ENCODE results near the gene CINP. TPM values are rescaled to one million over a fixed set of nuclear protein-coding genes. Genes with fewer than 3 reads are reported as not detected.

CINP gene
- total and polyA plus RNA-seq, 2 of the 8 experiments (the other 6 are each of a cell fraction or from before 2014, with no cell fraction given): 47.8 to 51.6 TPM

DNA sequence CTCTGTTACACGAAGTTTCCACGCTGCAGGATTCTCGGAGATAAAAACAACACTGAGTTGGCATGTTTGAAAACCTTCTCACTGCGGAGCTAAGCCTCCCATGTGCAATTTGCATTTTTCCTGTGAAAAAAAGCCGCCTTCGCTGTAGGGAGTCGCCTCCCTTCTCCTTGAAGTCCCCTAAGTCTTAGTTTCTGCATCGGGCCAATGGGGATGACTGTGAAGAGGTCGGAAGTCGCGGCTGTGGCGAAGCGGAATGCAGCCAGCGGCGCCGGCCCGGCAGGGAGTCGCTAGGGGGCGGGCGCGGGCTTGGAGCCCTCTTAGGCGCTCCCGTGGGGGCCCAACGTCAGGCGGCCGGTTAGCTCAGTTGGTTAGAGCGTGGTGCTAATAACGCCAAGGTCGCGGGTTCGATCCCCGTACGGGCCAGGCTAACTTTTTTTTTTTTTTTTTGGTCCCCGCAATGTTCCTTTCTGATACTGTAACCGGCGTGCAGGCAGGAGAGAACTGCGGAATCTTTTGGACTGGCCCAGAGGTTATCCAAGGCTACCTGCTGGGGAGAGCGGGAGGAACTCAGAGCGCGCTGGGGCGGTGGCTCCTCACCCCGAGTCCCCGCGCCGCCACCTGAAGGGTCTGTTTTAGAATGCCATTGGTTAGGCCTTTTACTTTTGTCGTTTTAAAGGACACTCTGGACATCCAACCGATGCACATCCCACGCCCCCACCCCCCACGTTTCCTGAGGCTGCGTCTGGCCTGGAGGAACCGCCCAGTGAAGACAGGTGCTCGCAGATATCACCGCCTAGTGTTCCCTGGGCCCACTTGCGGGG lies 45.7 kb downstream of the CINP start:
- peak overlapping the region; percentile 45 for H4K5ac ChIP-seq (ENCODE audit: insufficient read length, low read depth, low read length)
- H4K91ac ChIP-seq (replicated peaks; ENCODE audit: insufficient read length, low read length): peak overlapping the region; percentile 62
- H3K79me1 ChIP-seq (ENCODE audit: low read depth, low read length): no peaks in the 10 kb centered on the region; the same call in 1 of the 2 replicates
- peaks cover 0 to 14% (median 12%) of the 10 kb centered on the region in 4 experiments; a peak in 5 of 7 replicates for H3K27me3 ChIP-seq (replicated peaks in 1 of 4; ENCODE audit: control insufficient read depth in 3 of 4, extremely low read depth in 1 of 4, insufficient read depth in 3 of 4, low read length in 3 of 4)
- H3K23me2 ChIP-seq (ENCODE audit: low read depth, low read length): peaks cover 19% of the 10 kb centered on the region
- H2BK120ac ChIP-seq (replicated peaks; ENCODE audit: low read depth, low read length): no peak overlapping the region
- peak overlapping the region; percentile 78 to 89 (median 79) for H3K4me3 ChIP-seq (ENCODE audit: extremely low read depth in 1 of 4, insufficient read depth in 2 of 4, low read depth in 3 of 4, low read length in 4 of 4)
- peak overlapping the region in 3 of 4 experiments; percentile 59 to 68 (median 62); a peak in 5 of 7 replicates for H3K9ac ChIP-seq (replicated peaks in 1 of 4; ENCODE audit: extremely low read depth in 1 of 4, low read depth in 3 of 4, low read length in 3 of 4)
- H3K18ac ChIP-seq (ENCODE audit: extremely low read depth, low read length): peak overlapping the region; percentile 95
- H2BK20ac ChIP-seq (ENCODE audit: low read length): 0 out of 2 replicates have a peak overlapping the region, but pooled peaks have one; percentile 61
- no peak overlapping the region for H3K23ac ChIP-seq (ENCODE audit: insufficient read length)
- ChIA-PET CTCF (ENCODE audit: partially characterized antibody) (interaction anchor here (0.6 to 6.8 kb wide), 10 partner anchors 8 to 220 kb away, joined by 3 to 44 read pairs (median 6); partner anchors contain the start of gene MOK), POLR2A (ENCODE audit: partially characterized antibody) (interaction anchor here (0.7 to 2.7 kb wide), 10 partner anchors 9 to 237 kb away, joined by 3 to 14 read pairs (median 4); partner anchors contain the start of gene MOK)
- peak overlapping the region; percentile 37 for H3K56ac ChIP-seq (replicated peaks; ENCODE audit: insufficient read length, low read depth, low read length)
- FAIRE-seq (no peak), DNase-seq (ENCODE audit: low read depth in 1 of 2, low spot score in 2 of 2) (peak; percentile 72 to 99)
- H2AFZ ChIP-seq (ENCODE audit: low read length): peak overlapping the region; percentile 93
- 0 out of 2 replicates have a peak overlapping the region, but pooled peaks have one; percentile 58 for H4K8ac ChIP-seq (ENCODE audit: extremely low read depth, insufficient read depth, low read length)
- H3K14ac ChIP-seq (ENCODE audit: insufficient read length): no peak overlapping the region
- peak overlapping the region; percentile 87; the same call in 1 of the 2 replicates for H2BK12ac ChIP-seq (ENCODE audit: low read depth, low read length)
- H3K9me3 ChIP-seq (ENCODE audit: insufficient read depth in 2 of 2, low read depth in 1 of 2, low read length in 1 of 2): no peaks in the 10 kb centered on the region
- H3K79me2 ChIP-seq (ENCODE audit: control insufficient read depth in 1 of 2, insufficient read depth in 2 of 2, low read length in 2 of 2): no peaks in the 10 kb centered on the region; a peak in 1 of 4 replicates
- H4K20me1 ChIP-seq (replicated peaks in 1 of 2; ENCODE audit: control insufficient read depth in 1 of 2, insufficient read depth in 2 of 2, low read length in 2 of 2): no peaks in the 10 kb centered on the region
- no peaks in the 10 kb centered on the region for H3K36me3 ChIP-seq (ENCODE audit: control insufficient read depth in 2 of 4, insufficient read depth in 4 of 4, low read length in 3 of 4)
- peaks cover 1 to 9% (median 4%) of the 10 kb centered on the region in 4 experiments; a peak in 5 of 7 replicates for H3K4me1 ChIP-seq (replicated peaks in 1 of 4; ENCODE audit: control insufficient read depth in 3 of 4, insufficient read depth in 4 of 4, low read length in 3 of 4)
- peak overlapping the region; percentile 13; the same call in 1 of the 2 replicates for H3K27ac ChIP-seq (ENCODE audit: low read depth, low read length)
- no peak overlapping the region for H2AK5ac ChIP-seq (ENCODE audit: low read depth, low read length)
- peak overlapping the region; percentile 88; the same call in 1 of the 2 replicates for H2BK15ac ChIP-seq (ENCODE audit: low read length)
- no peak overlapping the region for H3K4ac ChIP-seq (replicated peaks; ENCODE audit: insufficient read length, low read depth, low read length)
- WGBS, 2 experiments (ENCODE audit: extremely low coverage in 1 of 2, insufficient coverage in 1 of 2, insufficient read length in 1 of 2, insufficient replicate concordance in 2 of 2, low coverage in 1 of 2, low lambda C conversion rate in 2 of 2, missing lambda C conversion rate in 1 of 2): 1% methylated on average over 51 of the region's 54 CpGs; no CpG with 5 or more reads in 1 of the 2 experiments
- H2BK5ac ChIP-seq (ENCODE audit: low read depth, low read length): peak overlapping the region; percentile 93
- peak overlapping the region; percentile 81 to 83 for H3K4me2 ChIP-seq (ENCODE audit: insufficient read depth in 1 of 2, low read depth in 2 of 2, low read length in 2 of 2)
- TF ChIP-seq RBBP5 (IDR thresholded peaks at IDR 0.05; ENCODE audit: borderline replicate concordance, low read depth, low read length): peak; percentile 80; the same call in 1 of the 2 replicates
- TF ChIP-seq POLR2AphosphoS5 (IDR thresholded peaks at IDR 0.05; ENCODE audit: low read depth, low read length): no peak
- TF ChIP-seq, protein P1, sequence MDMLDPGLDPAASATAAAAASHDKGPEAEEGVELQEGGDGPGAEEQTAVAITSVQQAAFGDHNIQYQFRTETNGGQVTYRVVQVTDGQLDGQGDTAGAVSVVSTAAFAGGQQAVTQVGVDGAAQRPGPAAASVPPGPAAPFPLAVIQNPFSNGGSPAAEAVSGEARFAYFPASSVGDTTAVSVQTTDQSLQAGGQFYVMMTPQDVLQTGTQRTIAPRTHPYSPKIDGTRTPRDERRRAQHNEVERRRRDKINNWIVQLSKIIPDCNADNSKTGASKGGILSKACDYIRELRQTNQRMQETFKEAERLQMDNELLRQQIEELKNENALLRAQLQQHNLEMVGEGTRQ (IDR thresholded peaks at IDR 0.05; ENCODE audit: low read length): no peak
- peak in 1 of 2 experiments; percentile 85; a peak in 2 of 4 replicates for TF ChIP-seq SIN3A (conservative IDR thresholded peaks at IDR 0.05 in 1 of 2, IDR thresholded peaks at IDR 0.05 in 1 of 2; ENCODE audit: low read depth in 1 of 2, low read length in 2 of 2)
- TF ChIP-seq SP1 (IDR thresholded peaks at IDR 0.05; ENCODE audit: low read depth, low read length): 0 out of 2 replicates have a peak, but pooled peaks have one; percentile 12
- TF ChIP-seq HDAC2 (IDR thresholded peaks at IDR 0.05; ENCODE audit: borderline replicate concordance in 1 of 2, low read depth in 2 of 2, low read length in 2 of 2): peak in 1 of 2 experiments; percentile 65; a peak in 1 of 4 replicates
- peak; percentile 44; the same call in 1 of the 2 replicates for TF ChIP-seq NRF1 (IDR thresholded peaks at IDR 0.05; ENCODE audit: low read depth, low read length)
- TF ChIP-seq YY1 (IDR thresholded peaks at IDR 0.05; ENCODE audit: low read depth, low read length): no peak
